GM18511 (cell line): ENCODE data around the gene ITPRIP.

Experiments used
- ATAC-seq: cut with Tn5 transposase; IDR thresholded peaks from one replicate; pipeline ENCODE4 v1.9.1; 2021; ENCODE audit warnings: mild to moderate bottlenecking, moderate library complexity; ENCODE audit not compliant: unreplicated experiment

Gene ITPRIP

GRCh38 chr10:104288355-104288754 is 49.9 kb downstream of the ITPRIP start:
- no peak for ATAC-seq

GRCh38 chr10:104286939-104287338 is 51.3 kb downstream of the ITPRIP start:
- no peak for ATAC-seq

- no peak for ATAC-seq
These were observed 53.4 kb downstream of the ITPRIP start for GRCh38 chr10:104284846-104285245.

- no peak for ATAC-seq
These were observed 56.6 kb downstream of the ITPRIP start for GRCh38 chr10:104281694-104282093.

- ATAC-seq: no peak
These were observed 58.6 kb downstream of the ITPRIP start for GRCh38 chr10:104279550-104280259.

- ATAC-seq: no peak
These were observed 60.5 kb downstream of the ITPRIP start for GRCh38 chr10:104277785-104278184.

- ATAC-seq: no peak
These were observed 62.1 kb downstream of the ITPRIP start for GRCh38 chr10:104276192-104276591.

- ATAC-seq: peak; percentile 94
These were observed 63.2 kb downstream of the ITPRIP start for GRCh38 chr10:104274762-104275721.

- no peak for ATAC-seq
These were observed 64.2 kb downstream of the ITPRIP start for GRCh38 chr10:104273899-104274575.

- no peak for ATAC-seq
These were observed 65.0 kb downstream of the ITPRIP start for GRCh38 chr10:104273286-104273685.

- peak; percentile 99 for ATAC-seq
These were observed 69.3 kb downstream of the ITPRIP start, which contains the start of gene GSTO2 for GRCh38 chr10:104268713-104269645. Gene GSTO2, plus strand, starts transcription at chr10:104269184. Its CDS starts 5,732 bp downstream, at chr10:104274916.

- peak; percentile 0 for ATAC-seq
These were observed 69.9 kb downstream of the ITPRIP start for GRCh38 chr10:104268405-104268712.

- ATAC-seq: no peak
These were observed 70.4 kb downstream of the ITPRIP start for GRCh38 chr10:104267721-104268404.

- no peak for ATAC-seq
These were observed 73.5 kb downstream of the ITPRIP start for GRCh38 chr10:104264783-104265182.

GRCh38 chr10:104262055-104262454 is 76.2 kb downstream of the ITPRIP start:
- no peak for ATAC-seq

GRCh38 chr10:104260775-104261115 is 77.5 kb downstream of the ITPRIP start:
- no peak for ATAC-seq

- no peak for ATAC-seq
These were observed 78.1 kb downstream of the ITPRIP start for GRCh38 chr10:104259999-104260774.
